HT-29 (cell line): ENCODE results near the gene ITPKC. TPM values are rescaled to one million over a fixed set of nuclear protein-coding genes. Genes with fewer than 3 reads are reported as not detected.

Source experiments
- DNase-seq: peaks from one replicate; pipeline ENCODE4 v3.0.0-alpha.2; 2015; ENCODE audit warnings: low spot score
- total RNA-seq: library from RNA; depleted of rRNA; stranded (reverse); fragments of >200 nt; shearing (Covaris generic); gene quantifications from 2 replicates; pipeline ENCODE4 v1.2.3, GENCODE V29; 2014

ITPKC gene
- total RNA-seq, 1 experiment from 2014 or later: 58.5 TPM

- DNase-seq: no peak
Measured at GRCh38 chr19:40690050-40690692, 26.7 kb upstream of the ITPKC start, which contains the start of gene NUMBL. Gene NUMBL (minus strand): TSS chr19:40690651. CDS start chr19:40690483, 168 bp downstream.

- DNase-seq: peak; percentile 96
Measured at GRCh38 chr19:40690693-40691420, 26.1 kb upstream of the ITPKC start.

- no peak for DNase-seq
Measured at GRCh38 chr19:40691421-40692211, 25.3 kb upstream of the ITPKC start.

GRCh38 chr19:40692212-40692551, 24.7 kb upstream of the ITPKC start:
- no peak for DNase-seq

GRCh38 chr19:40693150-40693788, 23.6 kb upstream of the ITPKC start:
- DNase-seq: no peak

GRCh38 chr19:40693896-40694295, 23.0 kb upstream of the ITPKC start:
- DNase-seq: no peak

- no peak for DNase-seq
Measured at GRCh38 chr19:40695881-40696280, 21.0 kb upstream of the ITPKC start.

- DNase-seq: no peak
Measured at GRCh38 chr19:40697007-40697406, 19.9 kb upstream of the ITPKC start.

- no peak for DNase-seq
Measured at GRCh38 chr19:40700083-40700482, 16.8 kb upstream of the ITPKC start.

- DNase-seq: no peak
Measured at GRCh38 chr19:40701758-40702157, 15.2 kb upstream of the ITPKC start.

GRCh38 chr19:40702337-40703012, 14.4 kb upstream of the ITPKC start:
- DNase-seq: peak; percentile 70

GRCh38 chr19:40703029-40703755, 13.7 kb upstream of the ITPKC start:
- no peak for DNase-seq

GRCh38 chr19:40704491-40705361, 12.2 kb upstream of the ITPKC start:
- DNase-seq: no peak

GRCh38 chr19:40705362-40705651, 11.6 kb upstream of the ITPKC start:
- no peak for DNase-seq

GRCh38 chr19:40705950-40706619, 10.8 kb upstream of the ITPKC start:
- no peak for DNase-seq

GRCh38 chr19:40707615-40708014, 9.3 kb upstream of the ITPKC start:
- DNase-seq: no peak

GRCh38 chr19:40709817-40710216, 7.1 kb upstream of the ITPKC start:
- DNase-seq: no peak

GRCh38 chr19:40713939-40714338, 3.0 kb upstream of the ITPKC start:
- DNase-seq: no peak
